Measurements from ENCODE around the gene AKAP8L. TPM values are rescaled to one million over a fixed set of nuclear protein-coding genes. Genes with fewer than 3 reads are reported as not detected.

The AKAP8L gene
- total and polyA plus RNA-seq, 2 of the 8 experiments (the other 6 are each of a cell fraction or from before 2014, with no cell fraction given) = 75.1 to 138 TPM

- Histone ChIP-seq H3K27ac (ENCODE audit: low read depth, low read length) (no peak overlapping the region), H2BK15ac (ENCODE audit: low read length) (no peak overlapping the region), H2BK5ac (ENCODE audit: low read depth, low read length) (no peak overlapping the region), H2BK12ac (ENCODE audit: low read depth, low read length) (no peak overlapping the region), H3K56ac (replicated peaks; ENCODE audit: insufficient read length, low read depth, low read length) (no peak overlapping the region), H4K91ac (replicated peaks; ENCODE audit: insufficient read length, low read length) (no peak overlapping the region), H3K4me2 (ENCODE audit: insufficient read depth in 1 of 2, low read depth in 2 of 2, low read length in 2 of 2) (no peak overlapping the region), H3K18ac (ENCODE audit: extremely low read depth, low read length) (no peak overlapping the region), H3K4me1 (replicated peaks in 1 of 4; ENCODE audit: control insufficient read depth in 3 of 4, insufficient read depth in 4 of 4, low read length in 3 of 4) (no peaks in the 10 kb centered on the region), H3K4me3 (ENCODE audit: extremely low read depth in 1 of 4, insufficient read depth in 2 of 4, low read depth in 3 of 4, low read length in 4 of 4) (no peak overlapping the region), H3K23ac (ENCODE audit: insufficient read length) (no peak overlapping the region), H3K36me3 (ENCODE audit: control insufficient read depth in 2 of 4, insufficient read depth in 4 of 4, low read length in 3 of 4) (peaks cover 8 to 27% (median 14%) of the 10 kb centered on the region in 4 experiments; a peak in 7 of 8 replicates), H4K5ac (ENCODE audit: insufficient read length, low read depth, low read length) (no peak overlapping the region), H3K4ac (replicated peaks; ENCODE audit: insufficient read length, low read depth, low read length) (no peak overlapping the region), H3K9me3 (ENCODE audit: insufficient read depth in 2 of 2, low read depth in 1 of 2, low read length in 1 of 2) (no peaks in the 10 kb centered on the region), H3K14ac (ENCODE audit: insufficient read length) (no peak overlapping the region), H4K8ac (ENCODE audit: extremely low read depth, insufficient read depth, low read length) (no peak overlapping the region), H2BK20ac (ENCODE audit: low read length) (no peak overlapping the region), H3K79me1 (ENCODE audit: low read depth, low read length) (peaks cover 29% of the 10 kb centered on the region), H3K27me3 (replicated peaks in 1 of 4; ENCODE audit: control insufficient read depth in 3 of 4, extremely low read depth in 1 of 4, insufficient read depth in 3 of 4, low read length in 3 of 4) (no peaks in the 10 kb centered on the region), H3K79me2 (ENCODE audit: control insufficient read depth in 1 of 2, insufficient read depth in 2 of 2, low read length in 2 of 2) (peaks cover 19 to 92% of the 10 kb centered on the region in 2 experiments), H2AK5ac (ENCODE audit: low read depth, low read length) (no peak overlapping the region), H2BK120ac (replicated peaks; ENCODE audit: low read depth, low read length) (no peak overlapping the region), H3K9ac (replicated peaks in 1 of 4; ENCODE audit: extremely low read depth in 1 of 4, low read depth in 3 of 4, low read length in 3 of 4) (no peak overlapping the region), H2AFZ (ENCODE audit: low read length) (no peak overlapping the region), H4K20me1 (replicated peaks in 1 of 2; ENCODE audit: control insufficient read depth in 1 of 2, insufficient read depth in 2 of 2, low read length in 2 of 2) (peaks cover 19 to 34% of the 10 kb centered on the region in 2 experiments), H3K23me2 (ENCODE audit: low read depth, low read length) (no peaks in the 10 kb centered on the region)
- DNase-seq (ENCODE audit: low read depth in 1 of 2, low spot score in 2 of 2) = no peak
- ChIA-PET CTCF (ENCODE audit: partially characterized antibody) (interaction anchor here (0.6 to 1.4 kb wide), 4 partner anchors 17 to 214 kb away, joined by 3 read pairs; no protein-coding TSS in a partner anchor), POLR2A (ENCODE audit: partially characterized antibody) (interaction anchor here (0.9 to 4.4 kb wide), 3 partner anchors 9 to 25 kb away, joined by 5 to 35 read pairs (median 12); partner anchors contain the start of genes AKAP8 and AKAP8L)
- WGBS, 2 experiments (ENCODE audit: extremely low coverage in 1 of 2, insufficient coverage in 1 of 2, insufficient read length in 1 of 2, insufficient replicate concordance in 2 of 2, low coverage in 1 of 2, low lambda C conversion rate in 2 of 2, missing lambda C conversion rate in 1 of 2) = 87% methylated on average over 3 of the region's 3 CpGs; no CpG with 5 or more reads in 1 of the 2 experiments
- no peak for FAIRE-seq
- no peak for TF ChIP-seq SP1 (IDR thresholded peaks at IDR 0.05; ENCODE audit: low read depth, low read length)
- TF ChIP-seq RBBP5 (IDR thresholded peaks at IDR 0.05; ENCODE audit: borderline replicate concordance, low read depth, low read length) = no peak
- TF ChIP-seq CEBPB (IDR thresholded peaks at IDR 0.05; ENCODE audit: low read depth, low read length) = no peak
- TF ChIP-seq JUND (IDR thresholded peaks at IDR 0.05; ENCODE audit: low read length) = no peak
- no peak for TF ChIP-seq NANOG (IDR thresholded peaks at IDR 0.05; ENCODE audit: insufficient read depth, low read depth, low read length, poor library complexity, severe bottlenecking)
- TF ChIP-seq ATF3 (IDR thresholded peaks at IDR 0.05; ENCODE audit: insufficient read depth, low read depth, low read length) = no peak
- TF ChIP-seq RXRA (IDR thresholded peaks at IDR 0.05; ENCODE audit: insufficient read depth, low read depth, low read length) = no peak
- no peak for TF ChIP-seq SP2 (IDR thresholded peaks at IDR 0.05; ENCODE audit: low read length)
- no peak for TF ChIP-seq GTF2F1 (IDR thresholded peaks at IDR 0.05; ENCODE audit: borderline replicate concordance, low read depth, low read length)
Observed at GRCh38 chr19:15404780-15405211, 14.0 kb downstream of the AKAP8L start.

Measured in H1 (cell line).